GM12878 (cell line): ENCODE data around the gene VTCN1. TPM values are rescaled to one million over a fixed set of nuclear protein-coding genes. Genes with fewer than 3 reads are reported as not detected.

Source experiments
- ATAC-seq: fragments of 200-7000 bp; cut with Tn5 transposase; 3 replicates; pipeline ENCODE4 v1.9.1; 2020; ENCODE audit warnings: mild to moderate bottlenecking, moderate library complexity
- BruUV-seq: library from RNA; stranded (reverse); fragments of 400-500 nt; replicated peaks from 2 replicates; lab custom pipeline; 2021; lab: Mats Ljungman, UMichigan
- CTCF ChIA-PET: fragments of 300-600 bp; sonication (Branson Sonifier 250); formaldehyde crosslinking; extraction: SDS; loops from one replicate; lab custom pipeline; 2021; ENCODE audit warnings: inconsistent platforms; lab: Yijun Ruan, JAX
- POLR2A ChIA-PET: fragments of 350-600 bp; formaldehyde crosslinking; extraction: SDS; loops from one replicate; lab custom pipeline; 2021; ENCODE audit warnings: inconsistent platforms; lab: Charles Lee
- RAD21 ChIA-PET: fragments of 300-600 bp; sonication (Branson Sonifier 250); formaldehyde crosslinking; loops from one replicate; lab custom pipeline; 2023; ENCODE audit warnings: antibody characterized with exemption; ENCODE audit not compliant: unreplicated experiment; lab: Charles Lee
- SMC1A ChIA-PET: fragments of 300-600 bp; sonication (Branson Sonifier 250); formaldehyde crosslinking; loops from one replicate; lab custom pipeline; 2023; ENCODE audit not compliant: unreplicated experiment, uncharacterized antibody; lab: Charles Lee
- DNase-seq: peaks from one replicate; pipeline ENCODE4 v3.0.0-alpha.2; 2011; ENCODE audit warnings: low read depth, low spot score
- FAIRE-seq: peaks from 3 replicates; lab custom pipeline; 2011; peaks lifted over from hg19 to GRCh38; lab: Jason Lieb, UNC
- H2AFZ ChIP-seq: 2 replicates; pipeline ENCODE4 v1.6.0; 2011; ENCODE audit warnings: low read depth, low read length, control low read depth; ENCODE audit not compliant: control insufficient read depth
- H3K27ac ChIP-seq: 2 replicates; pipeline ENCODE4 v1.5.1; 2011; ENCODE audit warnings: control low read depth; ENCODE audit not compliant: control insufficient read depth, insufficient read depth
- H3K27me3 ChIP-seq, 2 experiments: replicated peaks in 1 of 2; 2 replicates each; pipeline versions ENCODE4 v1.6.0 to v1.6.1; 2011; ENCODE audit warnings: low read length in 1 of 2; ENCODE audit not compliant: control insufficient read depth in 2 of 2, insufficient read depth in 2 of 2
- H3K36me3 ChIP-seq, 2 experiments: 2 replicates each; pipeline ENCODE4 v1.5.1; 2011; ENCODE audit warnings: low read length in 1 of 2; ENCODE audit not compliant: control insufficient read depth in 2 of 2, insufficient read depth in 2 of 2
- H3K4me1 ChIP-seq: 2 replicates; pipeline ENCODE4 v1.6.1; 2011; ENCODE audit warnings: mild to moderate bottlenecking, low read length, moderate library complexity, mixed read lengths; ENCODE audit not compliant: control insufficient read depth, insufficient read depth
- H3K4me2 ChIP-seq: 2 replicates; pipeline ENCODE4 v1.6.0; 2011; ENCODE audit warnings: control low read depth; ENCODE audit not compliant: control insufficient read depth, insufficient read depth
- H3K4me3 ChIP-seq: fragments of 200-600 bp; sonication (generic); 2 replicates; pipeline ENCODE4 v1.5.1; 2016
- H3K79me2 ChIP-seq: 2 replicates; pipeline ENCODE4 v1.6.0; 2011; ENCODE audit warnings: low read length; ENCODE audit not compliant: control insufficient read depth, insufficient read depth
- H3K9ac ChIP-seq: 2 replicates; pipeline ENCODE4 v1.8.0; 2011; ENCODE audit warnings: low read length, control low read depth, mixed read lengths; ENCODE audit not compliant: control insufficient read depth, insufficient read depth
- H3K9me3 ChIP-seq: replicated peaks from 3 replicates; pipeline ENCODE4 v1.5.1; 2011; ENCODE audit warnings: mild to moderate bottlenecking, low read length; ENCODE audit not compliant: control insufficient read depth, insufficient read depth
- H4K20me1 ChIP-seq: 2 replicates; pipeline ENCODE4 v1.6.0; 2011; ENCODE audit not compliant: control insufficient read depth, insufficient read depth
- MEF2B ChIP-seq: fragments of 450-650 bp; IDR thresholded peaks from 2 replicates; pipeline ENCODE4 v1.6.1; 2018; ENCODE audit warnings: mild to moderate bottlenecking, moderate library complexity; ENCODE audit not compliant: partially characterized antibody, poor library complexity, severe bottlenecking
- PAX5 ChIP-seq: IDR thresholded peaks from 2 replicates; pipeline ENCODE4 v1.6.1; 2011; ENCODE audit warnings: low read depth, low read length, borderline replicate concordance
- RCOR1 ChIP-seq: conservative IDR thresholded peaks from 2 replicates; pipeline ENCODE4 v1.6.1; 2012; ENCODE audit warnings: low read depth, low read length, improper control_type of control experiment
- ZNF24 ChIP-seq: fragments of 450-650 bp; IDR thresholded peaks from 2 replicates; pipeline ENCODE4 v1.6.1; 2017; ENCODE audit warnings: antibody characterized with exemption, mild to moderate bottlenecking
- ZSCAN29 ChIP-seq: fragments of 450-650 bp; IDR thresholded peaks from 2 replicates; pipeline ENCODE4 v1.6.1; 2017; ENCODE audit warnings: mild to moderate bottlenecking, moderate library complexity
- WGBS: methylation state at CpG from one replicate; pipeline ENCODE4 v1.1.6; 2016; ENCODE audit warnings: low lambda C conversion rate; ENCODE audit not compliant: insufficient replicate concordance, insufficient coverage; ENCODE audit errors: missing lambda C conversion rate; 5-methylcytosine and 5-hydroxymethylcytosine counted together
- in situ Hi-C: fragments of 300-500 bp; cut with MboI; formaldehyde crosslinking; loops from 9 replicates; pipeline ENCODE4 v1.14.3; 2018; ENCODE audit warnings: mixed read lengths
- intact Hi-C: fragments of 100-400 bp; cut with micrococcal nuclease; formaldehyde crosslinking; loops from one replicate; pipeline ENCODE4 v1.14.2; 2022; ENCODE audit not compliant: unreplicated experiment
- polyA plus RNA-seq, 11 experiments: library from polyadenylated mRNA; depleted of rRNA in 4 of 11; unstranded in 6 of 11; stranded (reverse) in 5 of 11; fragments of >200 nt; fragmentation: Nextera tagmentation in 4 of 11; fragmentation: Illumina TruSeq in 1 of 11; extraction: Ambion mirVana in 4 of 11; extraction: Trizol in 1 of 11; gene quantifications; 1 replicate in 1 of 11; 2 replicates in 10 of 11; pipeline versions ENCODE4 v1.2.1 to v1.2.3, GENCODE V29; 2011 to 2016; ENCODE audit warnings: inconsistent platforms in 2 of 11, missing spikeins in 2 of 11, low read depth in 1 of 11
- total RNA-seq, 4 experiments: library from RNA; depleted of rRNA in 3 of 4; stranded (reverse); fragments of >200 nt in 3 of 4; fragmentation: Illumina TruSeq in 1 of 4; extraction: Trizol in 1 of 4; gene quantifications; 2 replicates each; pipeline versions ENCODE4 v1.2.1 to v1.2.3, GENCODE V29; 2013 to 2021
- TF ChIP-seq, protein P1 (sequence below): fragments of 450-650 bp; IDR thresholded peaks from 2 replicates; pipeline ENCODE4 v1.6.1; 2017; ENCODE audit warnings: mild to moderate bottlenecking, moderate library complexity
- TF ChIP-seq, protein P2 (sequence below): IDR thresholded peaks from 2 replicates; pipeline ENCODE4 v1.6.1; 2011; ENCODE audit warnings: borderline replicate concordance, low read depth, mild to moderate bottlenecking, moderate library complexity, low read length; ENCODE audit not compliant: insufficient read depth, poor library complexity, severe bottlenecking
- TF ChIP-seq, protein P3 (sequence below): IDR thresholded peaks from 2 replicates; pipeline ENCODE4 v1.6.1; 2011; ENCODE audit warnings: mild to moderate bottlenecking, low read depth, low read length, moderate library complexity; ENCODE audit not compliant: insufficient replicate concordance
- TF ChIP-seq, protein P4 (sequence below): fragments of 450-650 bp; IDR thresholded peaks from 2 replicates; pipeline ENCODE4 v1.6.1; 2017; ENCODE audit warnings: mild to moderate bottlenecking, moderate library complexity
- TF ChIP-seq, protein P5 (sequence below): fragments of 450-650 bp; IDR thresholded peaks from 2 replicates; pipeline ENCODE4 v1.6.1; 2014; ENCODE audit warnings: mild to moderate bottlenecking

Gene VTCN1
- total and polyA plus RNA-seq, 10 of the 15 experiments (the other 5 are each of a cell fraction or from before 2014, with no cell fraction given): not detected

DNA sequence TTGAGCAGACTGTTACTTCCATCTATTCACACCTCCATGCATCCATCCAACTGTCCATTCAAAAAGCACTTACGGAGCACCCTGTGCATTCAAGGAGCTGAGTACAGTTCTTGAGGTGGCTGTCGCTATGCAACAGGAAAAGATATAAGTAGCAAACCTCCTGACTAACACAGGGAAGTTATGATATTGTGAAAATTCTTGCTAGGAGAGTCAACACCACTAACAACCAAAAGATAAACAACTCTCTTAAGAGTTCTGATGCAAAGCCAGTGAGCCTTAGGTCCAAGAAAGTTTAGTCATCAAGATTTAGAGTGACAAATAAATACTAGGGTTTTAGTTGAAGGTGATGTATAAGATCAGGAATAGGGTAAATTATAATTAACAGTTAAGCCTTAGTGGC lies 44.7 kb downstream of the VTCN1 start (continued):
- TF ChIP-seq MEF2B (no peak), RCOR1 (no peak), ZNF24 (no peak)

DNA sequence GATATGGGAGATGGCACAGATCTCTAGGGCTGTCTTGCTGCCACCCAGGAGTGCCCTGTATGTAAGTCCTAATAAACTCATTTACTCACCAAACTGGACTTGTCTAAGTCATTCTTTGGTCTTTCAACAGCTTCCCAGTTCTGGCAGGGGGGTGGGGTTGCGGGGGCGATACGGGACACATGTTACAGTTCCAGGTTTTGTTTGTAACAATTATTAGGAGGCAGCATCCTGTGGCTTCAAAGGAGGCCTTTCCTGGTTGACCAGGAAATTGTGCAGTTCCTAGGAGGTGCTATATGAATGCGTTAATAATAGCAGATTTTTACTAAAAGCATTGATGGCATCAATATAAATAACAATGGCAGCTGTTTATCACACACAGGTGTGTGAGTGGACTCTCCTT lies 46.5 kb downstream of the VTCN1 start:
- in situ Hi-C loops: no loop called here
- H3K79me2 ChIP-seq: no peaks in the 10 kb centered on the region
- ATAC-seq (no peak), DNase-seq (no peak), FAIRE-seq (no peak)
- CTCF ChIA-PET: no interaction called here
- SMC1A ChIA-PET: interaction anchor here (1.5 kb wide), 1 partner anchor 9 kb away, joined by 3 read pairs; no protein-coding TSS in a partner anchor
- RAD21 ChIA-PET: no interaction called here
- no peak overlapping the region for H3K4me2 ChIP-seq
- H3K9ac ChIP-seq: no peak overlapping the region
- WGBS: 62% methylated on average over 4 of the region's 4 CpGs
- peaks cover 0 to 1% of the 10 kb centered on the region in 2 experiments; a peak in 1 of 4 replicates for H3K27me3 ChIP-seq
- no TSS peak for BruUV-seq
- H4K20me1 ChIP-seq: no peaks in the 10 kb centered on the region
- no peaks in the 10 kb centered on the region for H3K4me1 ChIP-seq
- H3K27ac ChIP-seq: no peak overlapping the region
- intact Hi-C loops: no loop called here
- POLR2A ChIA-PET: no interaction called here
- no peak overlapping the region for H3K4me3 ChIP-seq
- H3K9me3 ChIP-seq: no peaks in the 10 kb centered on the region
- H3K36me3 ChIP-seq: no peaks in the 10 kb centered on the region
- H2AFZ ChIP-seq: no peak overlapping the region
- TF ChIP-seq, protein P1, sequence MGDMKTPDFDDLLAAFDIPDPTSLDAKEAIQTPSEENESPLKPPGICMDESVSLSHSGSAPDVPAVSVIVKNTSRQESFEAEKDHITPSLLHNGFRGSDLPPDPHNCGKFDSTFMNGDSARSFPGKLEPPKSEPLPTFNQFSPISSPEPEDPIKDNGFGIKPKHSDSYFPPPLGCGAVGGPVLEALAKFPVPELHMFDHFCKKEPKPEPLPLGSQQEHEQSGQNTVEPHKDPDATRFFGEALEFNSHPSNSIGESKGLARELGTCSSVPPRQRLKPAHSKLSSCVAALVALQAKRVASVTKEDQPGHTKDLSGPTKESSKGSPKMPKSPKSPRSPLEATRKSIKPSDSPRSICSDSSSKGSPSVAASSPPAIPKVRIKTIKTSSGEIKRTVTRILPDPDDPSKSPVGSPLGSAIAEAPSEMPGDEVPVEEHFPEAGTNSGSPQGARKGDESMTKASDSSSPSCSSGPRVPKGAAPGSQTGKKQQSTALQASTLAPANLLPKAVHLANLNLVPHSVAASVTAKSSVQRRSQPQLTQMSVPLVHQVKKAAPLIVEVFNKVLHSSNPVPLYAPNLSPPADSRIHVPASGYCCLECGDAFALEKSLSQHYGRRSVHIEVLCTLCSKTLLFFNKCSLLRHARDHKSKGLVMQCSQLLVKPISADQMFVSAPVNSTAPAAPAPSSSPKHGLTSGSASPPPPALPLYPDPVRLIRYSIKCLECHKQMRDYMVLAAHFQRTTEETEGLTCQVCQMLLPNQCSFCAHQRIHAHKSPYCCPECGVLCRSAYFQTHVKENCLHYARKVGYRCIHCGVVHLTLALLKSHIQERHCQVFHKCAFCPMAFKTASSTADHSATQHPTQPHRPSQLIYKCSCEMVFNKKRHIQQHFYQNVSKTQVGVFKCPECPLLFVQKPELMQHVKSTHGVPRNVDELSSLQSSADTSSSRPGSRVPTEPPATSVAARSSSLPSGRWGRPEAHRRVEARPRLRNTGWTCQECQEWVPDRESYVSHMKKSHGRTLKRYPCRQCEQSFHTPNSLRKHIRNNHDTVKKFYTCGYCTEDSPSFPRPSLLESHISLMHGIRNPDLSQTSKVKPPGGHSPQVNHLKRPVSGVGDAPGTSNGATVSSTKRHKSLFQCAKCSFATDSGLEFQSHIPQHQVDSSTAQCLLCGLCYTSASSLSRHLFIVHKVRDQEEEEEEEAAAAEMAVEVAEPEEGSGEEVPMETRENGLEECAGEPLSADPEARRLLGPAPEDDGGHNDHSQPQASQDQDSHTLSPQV: no peak
- TF ChIP-seq PAX5: no peak
- TF ChIP-seq, protein P2, sequence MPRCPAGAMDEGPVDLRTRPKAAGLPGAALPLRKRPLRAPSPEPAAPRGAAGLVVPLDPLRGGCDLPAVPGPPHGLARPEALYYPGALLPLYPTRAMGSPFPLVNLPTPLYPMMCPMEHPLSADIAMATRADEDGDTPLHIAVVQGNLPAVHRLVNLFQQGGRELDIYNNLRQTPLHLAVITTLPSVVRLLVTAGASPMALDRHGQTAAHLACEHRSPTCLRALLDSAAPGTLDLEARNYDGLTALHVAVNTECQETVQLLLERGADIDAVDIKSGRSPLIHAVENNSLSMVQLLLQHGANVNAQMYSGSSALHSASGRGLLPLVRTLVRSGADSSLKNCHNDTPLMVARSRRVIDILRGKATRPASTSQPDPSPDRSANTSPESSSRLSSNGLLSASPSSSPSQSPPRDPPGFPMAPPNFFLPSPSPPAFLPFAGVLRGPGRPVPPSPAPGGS: no peak
- TF ChIP-seq, protein P3, sequence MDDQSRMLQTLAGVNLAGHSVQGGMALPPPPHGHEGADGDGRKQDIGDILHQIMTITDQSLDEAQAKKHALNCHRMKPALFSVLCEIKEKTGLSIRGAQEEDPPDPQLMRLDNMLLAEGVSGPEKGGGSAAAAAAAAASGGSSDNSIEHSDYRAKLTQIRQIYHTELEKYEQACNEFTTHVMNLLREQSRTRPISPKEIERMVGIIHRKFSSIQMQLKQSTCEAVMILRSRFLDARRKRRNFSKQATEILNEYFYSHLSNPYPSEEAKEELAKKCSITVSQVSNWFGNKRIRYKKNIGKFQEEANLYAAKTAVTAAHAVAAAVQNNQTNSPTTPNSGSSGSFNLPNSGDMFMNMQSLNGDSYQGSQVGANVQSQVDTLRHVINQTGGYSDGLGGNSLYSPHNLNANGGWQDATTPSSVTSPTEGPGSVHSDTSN: no peak
- TF ChIP-seq, protein P4, sequence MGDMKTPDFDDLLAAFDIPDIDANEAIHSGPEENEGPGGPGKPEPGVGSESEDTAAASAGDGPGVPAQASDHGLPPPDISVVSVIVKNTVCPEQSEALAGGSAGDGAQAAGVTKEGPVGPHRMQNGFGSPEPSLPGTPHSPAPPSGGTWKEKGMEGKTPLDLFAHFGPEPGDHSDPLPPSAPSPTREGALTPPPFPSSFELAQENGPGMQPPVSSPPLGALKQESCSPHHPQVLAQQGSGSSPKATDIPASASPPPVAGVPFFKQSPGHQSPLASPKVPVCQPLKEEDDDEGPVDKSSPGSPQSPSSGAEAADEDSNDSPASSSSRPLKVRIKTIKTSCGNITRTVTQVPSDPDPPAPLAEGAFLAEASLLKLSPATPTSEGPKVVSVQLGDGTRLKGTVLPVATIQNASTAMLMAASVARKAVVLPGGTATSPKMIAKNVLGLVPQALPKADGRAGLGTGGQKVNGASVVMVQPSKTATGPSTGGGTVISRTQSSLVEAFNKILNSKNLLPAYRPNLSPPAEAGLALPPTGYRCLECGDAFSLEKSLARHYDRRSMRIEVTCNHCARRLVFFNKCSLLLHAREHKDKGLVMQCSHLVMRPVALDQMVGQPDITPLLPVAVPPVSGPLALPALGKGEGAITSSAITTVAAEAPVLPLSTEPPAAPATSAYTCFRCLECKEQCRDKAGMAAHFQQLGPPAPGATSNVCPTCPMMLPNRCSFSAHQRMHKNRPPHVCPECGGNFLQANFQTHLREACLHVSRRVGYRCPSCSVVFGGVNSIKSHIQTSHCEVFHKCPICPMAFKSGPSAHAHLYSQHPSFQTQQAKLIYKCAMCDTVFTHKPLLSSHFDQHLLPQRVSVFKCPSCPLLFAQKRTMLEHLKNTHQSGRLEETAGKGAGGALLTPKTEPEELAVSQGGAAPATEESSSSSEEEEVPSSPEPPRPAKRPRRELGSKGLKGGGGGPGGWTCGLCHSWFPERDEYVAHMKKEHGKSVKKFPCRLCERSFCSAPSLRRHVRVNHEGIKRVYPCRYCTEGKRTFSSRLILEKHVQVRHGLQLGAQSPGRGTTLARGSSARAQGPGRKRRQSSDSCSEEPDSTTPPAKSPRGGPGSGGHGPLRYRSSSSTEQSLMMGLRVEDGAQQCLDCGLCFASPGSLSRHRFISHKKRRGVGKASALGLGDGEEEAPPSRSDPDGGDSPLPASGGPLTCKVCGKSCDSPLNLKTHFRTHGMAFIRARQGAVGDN: no peak
- no peak for TF ChIP-seq ZSCAN29
- TF ChIP-seq, protein P5, sequence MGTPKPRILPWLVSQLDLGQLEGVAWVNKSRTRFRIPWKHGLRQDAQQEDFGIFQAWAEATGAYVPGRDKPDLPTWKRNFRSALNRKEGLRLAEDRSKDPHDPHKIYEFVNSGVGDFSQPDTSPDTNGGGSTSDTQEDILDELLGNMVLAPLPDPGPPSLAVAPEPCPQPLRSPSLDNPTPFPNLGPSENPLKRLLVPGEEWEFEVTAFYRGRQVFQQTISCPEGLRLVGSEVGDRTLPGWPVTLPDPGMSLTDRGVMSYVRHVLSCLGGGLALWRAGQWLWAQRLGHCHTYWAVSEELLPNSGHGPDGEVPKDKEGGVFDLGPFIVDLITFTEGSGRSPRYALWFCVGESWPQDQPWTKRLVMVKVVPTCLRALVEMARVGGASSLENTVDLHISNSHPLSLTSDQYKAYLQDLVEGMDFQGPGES: no peak
